NCI-H1105 (cell line): ENCODE results near the gene CBARP.
A peak's percentile ranks its signal among the peaks of the same experiment; 100 is the strongest.

ENCODE experiments used
- DNase-seq: peaks from one replicate; lab custom pipeline; 2025; lab: John Stamatoyannopoulos, UW

CBARP gene

GRCh38 chr19:1264801-1265614, 27.2 kb upstream of the CBARP start:
- DNase-seq, result no peak

GRCh38 chr19:1263188-1263587, 25.4 kb upstream of the CBARP start:
- DNase-seq, result no peak

- DNase-seq, result no peak
Measured at GRCh38 chr19:1262623-1263123, 24.9 kb upstream of the CBARP start.

- DNase-seq, result no peak
Measured at GRCh38 chr19:1261798-1262622, 24.2 kb upstream of the CBARP start.

GRCh38 chr19:1261538-1261797, 23.7 kb upstream of the CBARP start:
- DNase-seq, result no peak

- peak; percentile 95 for DNase-seq
Measured at GRCh38 chr19:1260749-1261537, 23.1 kb upstream of the CBARP start.

- DNase-seq, result no peak
Measured at GRCh38 chr19:1259876-1260748, 22.3 kb upstream of the CBARP start.

- no peak for DNase-seq
Measured at GRCh38 chr19:1259206-1259875, 21.5 kb upstream of the CBARP start.

- DNase-seq, result no peak
Measured at GRCh38 chr19:1258707-1259205, 21.0 kb upstream of the CBARP start.

GRCh38 chr19:1258163-1258492, 20.3 kb upstream of the CBARP start:
- no peak for DNase-seq

- no peak for DNase-seq
Measured at GRCh38 chr19:1257475-1258162, 19.8 kb upstream of the CBARP start.

- no peak for DNase-seq
Measured at GRCh38 chr19:1256646-1257474, 19.1 kb upstream of the CBARP start.

GRCh38 chr19:1255186-1256161, 17.7 kb upstream of the CBARP start:
- DNase-seq, result no peak

GRCh38 chr19:1254530-1255185, 16.9 kb upstream of the CBARP start:
- DNase-seq, result no peak

- no peak for DNase-seq
Measured at GRCh38 chr19:1254081-1254527, 16.3 kb upstream of the CBARP start.

GRCh38 chr19:1253514-1254080, 15.8 kb upstream of the CBARP start:
- DNase-seq, result no peak

- no peak for DNase-seq
Measured at GRCh38 chr19:1252821-1253513, 15.2 kb upstream of the CBARP start.
